ENCODE measurements around the gene GAK. TPM values are rescaled to one million over a fixed set of nuclear protein-coding genes. Genes with fewer than 3 reads are reported as not detected.
A peak's percentile ranks its signal among the peaks of the same experiment; 100 is the strongest.

Gene GAK
- total and polyA plus RNA-seq, 2 of the 13 experiments (the other 11 are each of a cell fraction or from before 2014, with no cell fraction given), result 17.5 to 44.3 TPM

DNA sequence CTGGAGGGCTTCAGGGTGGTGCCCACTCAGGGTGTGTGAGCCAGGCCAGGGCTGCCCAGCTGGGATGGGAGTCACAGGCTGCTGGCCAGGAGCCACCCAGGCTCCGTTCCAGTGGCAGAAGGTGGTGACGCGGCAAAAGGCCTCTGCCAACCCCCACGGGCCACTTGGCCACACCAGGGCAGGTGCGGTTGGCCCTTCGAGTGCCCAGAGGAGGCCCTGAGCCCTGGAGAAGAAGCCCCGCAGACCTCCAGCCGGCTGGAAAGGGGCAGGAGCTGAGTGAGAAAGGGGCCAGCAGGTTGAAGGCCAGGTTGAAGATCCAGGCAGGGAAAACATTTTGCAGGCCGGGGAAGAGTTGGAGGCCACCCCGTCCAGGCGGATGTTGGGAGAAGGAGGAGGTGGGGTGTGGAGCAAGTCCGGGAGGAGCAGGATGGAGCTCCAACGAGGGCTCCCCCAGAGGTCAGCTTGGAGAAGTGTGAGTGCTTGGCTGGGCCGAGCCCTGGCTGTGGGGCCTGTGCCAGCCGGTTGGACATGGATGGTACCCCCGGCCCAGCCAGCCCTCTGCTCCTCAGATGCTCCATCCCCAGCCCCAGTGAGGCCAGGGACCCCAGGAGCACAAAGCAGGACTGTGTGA is 103.4 kb downstream of the GAK start (continued):
- TF ChIP-seq, protein P1, sequence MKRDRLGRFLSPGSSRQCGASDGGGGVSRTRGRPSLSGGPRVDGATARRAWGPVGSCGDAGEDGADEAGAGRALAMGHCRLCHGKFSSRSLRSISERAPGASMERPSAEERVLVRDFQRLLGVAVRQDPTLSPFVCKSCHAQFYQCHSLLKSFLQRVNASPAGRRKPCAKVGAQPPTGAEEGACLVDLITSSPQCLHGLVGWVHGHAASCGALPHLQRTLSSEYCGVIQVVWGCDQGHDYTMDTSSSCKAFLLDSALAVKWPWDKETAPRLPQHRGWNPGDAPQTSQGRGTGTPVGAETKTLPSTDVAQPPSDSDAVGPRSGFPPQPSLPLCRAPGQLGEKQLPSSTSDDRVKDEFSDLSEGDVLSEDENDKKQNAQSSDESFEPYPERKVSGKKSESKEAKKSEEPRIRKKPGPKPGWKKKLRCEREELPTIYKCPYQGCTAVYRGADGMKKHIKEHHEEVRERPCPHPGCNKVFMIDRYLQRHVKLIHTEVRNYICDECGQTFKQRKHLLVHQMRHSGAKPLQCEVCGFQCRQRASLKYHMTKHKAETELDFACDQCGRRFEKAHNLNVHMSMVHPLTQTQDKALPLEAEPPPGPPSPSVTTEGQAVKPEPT (CRISPR knock-in tag; IDR thresholded peaks at IDR 0.05; ENCODE audit: low read depth), result no peak
- TF ChIP-seq HES4 (CRISPR knock-in tag; IDR thresholded peaks at IDR 0.05; ENCODE audit: borderline replicate concordance) (no peak), DNMT3B (CRISPR knock-in tag; conservative IDR thresholded peaks at IDR 0.05) (no peak), NR2C2 (CRISPR knock-in tag; IDR thresholded peaks at IDR 0.05; ENCODE audit: borderline replicate concordance) (0 out of 2 replicates have a peak, but pooled peaks have one; percentile 29), ZFP1 (CRISPR knock-in tag; IDR thresholded peaks at IDR 0.05) (no peak), ZNF263 (CRISPR knock-in tag; IDR thresholded peaks at IDR 0.05) (peak; percentile 77), ZNF501 (CRISPR knock-in tag; IDR thresholded peaks at IDR 0.05) (no peak), SRF (IDR thresholded peaks at IDR 0.05; ENCODE audit: low read depth, low read length) (no peak), ZNF205 (CRISPR knock-in tag; IDR thresholded peaks at IDR 0.05) (no peak), JUN (CRISPR knock-in tag; IDR thresholded peaks at IDR 0.05) (no peak), MTF2 (CRISPR knock-in tag; IDR thresholded peaks at IDR 0.05; ENCODE audit: borderline replicate concordance) (0 out of 2 replicates have a peak, but pooled peaks have one; percentile 23), ZNF552 (CRISPR knock-in tag; IDR thresholded peaks at IDR 0.05; ENCODE audit: borderline replicate concordance) (0 out of 2 replicates have a peak, but pooled peaks have one; percentile 29), ZNF33B (CRISPR knock-in tag; IDR thresholded peaks at IDR 0.05) (no peak), KAT2B (IDR thresholded peaks at IDR 0.05; ENCODE audit: borderline replicate concordance, low read depth, low read length) (no peak), RXRB (CRISPR knock-in tag; IDR thresholded peaks at IDR 0.05; ENCODE audit: borderline replicate concordance) (no peak)
- TF ChIP-seq, protein P2, sequence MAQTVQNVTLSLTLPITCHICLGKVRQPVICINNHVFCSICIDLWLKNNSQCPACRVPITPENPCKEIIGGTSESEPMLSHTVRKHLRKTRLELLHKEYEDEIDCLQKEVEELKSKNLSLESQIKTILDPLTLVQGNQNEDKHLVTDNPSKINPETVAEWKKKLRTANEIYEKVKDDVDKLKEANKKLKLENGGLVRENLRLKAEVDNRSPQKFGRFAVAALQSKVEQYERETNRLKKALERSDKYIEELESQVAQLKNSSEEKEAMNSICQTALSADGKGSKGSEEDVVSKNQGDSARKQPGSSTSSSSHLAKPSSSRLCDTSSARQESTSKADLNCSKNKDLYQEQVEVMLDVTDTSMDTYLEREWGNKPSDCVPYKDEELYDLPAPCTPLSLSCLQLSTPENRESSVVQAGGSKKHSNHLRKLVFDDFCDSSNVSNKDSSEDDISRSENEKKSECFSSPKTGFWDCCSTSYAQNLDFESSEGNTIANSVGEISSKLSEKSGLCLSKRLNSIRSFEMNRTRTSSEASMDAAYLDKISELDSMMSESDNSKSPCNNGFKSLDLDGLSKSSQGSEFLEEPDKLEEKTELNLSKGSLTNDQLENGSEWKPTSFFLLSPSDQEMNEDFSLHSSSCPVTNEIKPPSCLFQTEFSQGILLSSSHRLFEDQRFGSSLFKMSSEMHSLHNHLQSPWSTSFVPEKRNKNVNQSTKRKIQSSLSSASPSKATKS (CRISPR knock-in tag; IDR thresholded peaks at IDR 0.05), result no peak
- TF ChIP-seq, protein P3, sequence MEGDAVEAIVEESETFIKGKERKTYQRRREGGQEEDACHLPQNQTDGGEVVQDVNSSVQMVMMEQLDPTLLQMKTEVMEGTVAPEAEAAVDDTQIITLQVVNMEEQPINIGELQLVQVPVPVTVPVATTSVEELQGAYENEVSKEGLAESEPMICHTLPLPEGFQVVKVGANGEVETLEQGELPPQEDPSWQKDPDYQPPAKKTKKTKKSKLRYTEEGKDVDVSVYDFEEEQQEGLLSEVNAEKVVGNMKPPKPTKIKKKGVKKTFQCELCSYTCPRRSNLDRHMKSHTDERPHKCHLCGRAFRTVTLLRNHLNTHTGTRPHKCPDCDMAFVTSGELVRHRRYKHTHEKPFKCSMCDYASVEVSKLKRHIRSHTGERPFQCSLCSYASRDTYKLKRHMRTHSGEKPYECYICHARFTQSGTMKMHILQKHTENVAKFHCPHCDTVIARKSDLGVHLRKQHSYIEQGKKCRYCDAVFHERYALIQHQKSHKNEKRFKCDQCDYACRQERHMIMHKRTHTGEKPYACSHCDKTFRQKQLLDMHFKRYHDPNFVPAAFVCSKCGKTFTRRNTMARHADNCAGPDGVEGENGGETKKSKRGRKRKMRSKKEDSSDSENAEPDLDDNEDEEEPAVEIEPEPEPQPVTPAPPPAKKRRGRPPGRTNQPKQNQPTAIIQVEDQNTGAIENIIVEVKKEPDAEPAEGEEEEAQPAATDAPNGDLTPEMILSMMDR (CRISPR knock-in tag; IDR thresholded peaks at IDR 0.05), result peak; percentile 35; the same call in 1 of the 2 replicates
